Subcutaneous adipose tissue (tissue), 4 donors: ENCODE results near the gene SLC24A3. TPM values are rescaled to one million over a fixed set of nuclear protein-coding genes. Genes with fewer than 3 reads are reported as not detected.

Experiments used
- CTCF ChIP-seq: fragments of 450-650 bp; IDR thresholded peaks from one replicate; pipeline ENCODE4 v1.5.1; 2016; ENCODE audit warnings: low read depth, mild to moderate bottlenecking, control low read depth, antibody characterized with exemption, moderate library complexity
- total RNA-seq, 4 donors: library from RNA; depleted of rRNA; stranded (reverse); fragments of >200 nt; gene quantifications; one replicate each; pipeline ENCODE4 v1.1.0, GENCODE V29; 2016

Gene SLC24A3
- total RNA-seq, 4 donors from 2014 or later, result 4.6 to 12.2 (median 9.1) TPM

GRCh38 chr20:19205981-19206396 is 6.5 kb upstream of the SLC24A3 start:
- no peak for TF ChIP-seq CTCF

- TF ChIP-seq CTCF, result no peak
Measured at GRCh38 chr20:19207541-19207940, 4.9 kb upstream of the SLC24A3 start.

DNA sequence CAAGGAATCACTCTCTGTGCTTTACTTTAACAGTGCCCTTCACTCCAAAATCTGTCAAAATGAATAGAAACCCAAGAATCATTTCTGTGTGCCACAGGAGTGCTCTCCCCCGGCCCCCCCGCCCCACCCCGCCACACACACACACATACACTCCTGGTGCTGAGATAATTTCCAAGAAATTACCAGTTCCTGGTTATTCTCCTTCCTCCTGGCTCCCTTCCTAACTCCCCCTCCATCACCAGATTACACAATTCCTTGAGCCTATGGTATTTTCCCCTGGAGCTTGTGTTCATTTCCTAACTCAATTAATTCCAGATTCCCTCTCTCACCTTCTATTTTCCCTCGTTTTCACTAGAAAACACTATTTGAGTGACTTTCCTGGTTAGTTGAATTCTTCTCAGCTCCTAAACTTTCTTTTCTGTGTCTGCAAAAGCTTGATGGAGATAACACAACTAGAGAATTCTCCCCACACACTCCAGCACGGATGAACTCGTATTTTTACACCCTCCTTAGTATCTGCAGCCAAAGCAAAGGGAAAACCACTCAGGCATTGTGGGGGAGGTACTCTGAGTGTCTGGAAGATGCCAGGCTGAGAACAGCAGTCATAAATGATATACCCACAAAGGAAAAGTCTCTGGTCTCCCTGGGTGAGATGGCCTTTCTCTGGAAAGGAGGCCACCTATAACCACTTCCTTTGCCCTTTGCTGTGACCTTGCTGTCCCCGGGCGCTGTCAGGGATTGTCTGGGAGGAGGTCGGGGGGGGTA is 1.9 kb upstream of the SLC24A3 start:
- TF ChIP-seq CTCF, result no peak

GRCh38 chr20:19211252-19211651 is 1.2 kb upstream of the SLC24A3 start:
- no peak for TF ChIP-seq CTCF

DNA sequence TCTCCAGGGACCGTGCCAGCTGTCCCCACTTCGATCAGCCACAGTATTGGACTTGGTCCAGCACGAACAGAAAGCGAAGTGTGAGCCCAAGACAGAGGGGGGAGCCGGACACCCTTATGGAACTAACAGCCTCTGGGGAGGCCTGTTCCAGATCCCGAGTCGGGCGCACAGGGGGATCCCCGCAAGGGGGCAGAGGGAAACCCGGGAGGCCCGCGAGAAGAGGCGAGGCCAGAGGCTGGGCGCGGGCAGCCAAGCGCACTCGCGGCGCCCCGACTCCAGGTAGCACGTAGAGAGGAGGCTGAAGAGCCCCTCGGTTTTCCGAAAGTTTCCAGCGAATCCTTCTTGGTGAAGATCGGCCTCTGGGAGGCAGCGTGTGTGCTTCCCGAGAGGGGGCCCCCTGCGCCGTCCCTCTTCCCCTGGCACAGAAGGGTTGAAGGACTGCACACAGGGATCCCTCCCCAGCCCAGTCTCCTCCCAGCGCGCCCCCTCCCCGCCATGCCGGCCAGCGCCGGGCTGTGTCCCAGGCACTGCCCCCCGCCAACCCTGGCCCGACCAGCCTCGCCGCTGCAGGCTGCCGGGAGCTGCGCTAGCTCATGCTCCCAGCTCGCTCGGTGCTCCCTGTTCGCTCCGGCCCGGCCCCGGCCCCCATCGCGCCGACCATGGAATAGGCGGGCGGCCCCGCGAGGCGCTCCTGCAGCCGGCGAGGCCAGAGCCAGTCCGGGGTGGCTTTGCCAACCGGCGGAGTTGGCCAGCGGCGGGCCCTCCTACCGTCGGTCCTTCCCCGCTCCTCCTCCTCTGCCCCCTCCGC is 577 bp upstream of the SLC24A3 start:
- TF ChIP-seq CTCF, result no peak

GRCh38 chr20:19212821-19213502 is 520 bp downstream of the SLC24A3 start:
- TF ChIP-seq CTCF, result no peak
